ES-I3 (cell line): ENCODE results near the gene DIAPH3.

Source experiments
- H3K36me3 ChIP-seq: 2 replicates; pipeline ENCODE4 v1.6.1; 2013; ENCODE audit warnings: mild to moderate bottlenecking, low read length, control low read depth, moderate library complexity; ENCODE audit not compliant: insufficient read depth
- H3K4me1 ChIP-seq: 2 replicates; pipeline ENCODE4 v1.6.1; 2013; ENCODE audit warnings: mild to moderate bottlenecking, control low read depth, low read length; ENCODE audit not compliant: insufficient read depth
- H3K9ac ChIP-seq: 2 replicates; pipeline ENCODE4 v1.6.1; 2013; ENCODE audit warnings: low read depth, mild to moderate bottlenecking, low read length, moderate library complexity
- H3K9me3 ChIP-seq: 2 replicates; pipeline ENCODE4 v1.6.1; 2013; ENCODE audit warnings: mild to moderate bottlenecking, low read length, moderate library complexity; ENCODE audit not compliant: control insufficient read depth, insufficient read depth

Gene DIAPH3

DNA sequence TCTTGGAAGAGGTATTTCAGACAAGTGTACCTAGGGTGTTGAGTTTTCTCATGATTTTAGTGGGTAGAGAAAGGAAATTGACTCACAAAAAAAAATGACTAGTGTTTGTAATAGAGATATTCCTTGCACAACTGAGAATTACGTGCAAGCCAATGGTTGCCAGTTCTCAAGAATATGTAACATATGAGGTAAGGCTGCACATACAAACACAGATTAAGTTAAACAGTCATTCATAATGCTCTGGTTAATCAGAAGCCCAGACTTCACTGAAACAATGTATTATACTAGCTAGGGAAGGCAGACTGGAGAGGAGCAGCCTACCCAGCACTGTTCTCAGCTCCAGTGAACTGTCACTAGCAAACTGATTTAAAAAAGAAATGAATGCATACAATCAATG, 418.3 kb downstream of the DIAPH3 start:
- Histone ChIP-seq H3K4me1 (peaks cover 19% of the 10 kb centered on the region), H3K9ac (no peak overlapping the region), H3K9me3 (no peaks in the 10 kb centered on the region; the same call in 1 of the 2 replicates), H3K36me3 (no peaks in the 10 kb centered on the region)

- Histone ChIP-seq H3K4me1 (peaks cover 15% of the 10 kb centered on the region), H3K9me3 (no peaks in the 10 kb centered on the region; the same call in 1 of the 2 replicates), H3K36me3 (no peaks in the 10 kb centered on the region), H3K9ac (no peak overlapping the region)
Measured at GRCh38 chr13:59744747-59745391, 418.9 kb downstream of the DIAPH3 start.

GRCh38 chr13:59743195-59743594, 420.5 kb downstream of the DIAPH3 start:
- no peaks in the 10 kb centered on the region; the same call in 1 of the 2 replicates for H3K9me3 ChIP-seq
- no peak overlapping the region for H3K9ac ChIP-seq
- no peaks in the 10 kb centered on the region for H3K36me3 ChIP-seq
- peaks cover 13% of the 10 kb centered on the region for H3K4me1 ChIP-seq

DNA sequence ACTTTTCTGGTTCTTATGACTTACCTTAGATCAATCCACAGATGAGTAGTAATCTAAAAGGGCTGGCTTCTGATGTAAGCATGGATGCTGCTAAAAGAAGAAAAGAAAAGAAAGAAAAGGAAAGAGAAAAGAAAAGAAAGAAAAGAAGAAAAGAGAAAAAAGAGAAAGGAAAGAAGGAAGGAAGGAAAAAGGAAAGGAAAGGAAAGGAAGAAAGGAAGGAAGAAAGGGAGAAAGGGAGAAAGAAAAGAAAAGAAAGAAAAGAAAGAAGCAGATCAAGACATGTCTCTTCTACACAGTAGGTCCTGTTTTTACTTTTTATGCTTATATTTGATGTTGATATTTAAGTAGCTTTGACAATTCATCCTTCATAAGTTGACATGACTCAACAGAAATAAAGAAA, 421.3 kb downstream of the DIAPH3 start:
- Histone ChIP-seq H3K9me3 (no peaks in the 10 kb centered on the region; the same call in 1 of the 2 replicates), H3K4me1 (peaks cover 13% of the 10 kb centered on the region), H3K36me3 (no peaks in the 10 kb centered on the region), H3K9ac (no peak overlapping the region)

GRCh38 chr13:59738921-59739320, 424.8 kb downstream of the DIAPH3 start:
- Histone ChIP-seq H3K9ac (no peak overlapping the region), H3K9me3 (no peaks in the 10 kb centered on the region; the same call in 1 of the 2 replicates), H3K36me3 (no peaks in the 10 kb centered on the region)

DNA sequence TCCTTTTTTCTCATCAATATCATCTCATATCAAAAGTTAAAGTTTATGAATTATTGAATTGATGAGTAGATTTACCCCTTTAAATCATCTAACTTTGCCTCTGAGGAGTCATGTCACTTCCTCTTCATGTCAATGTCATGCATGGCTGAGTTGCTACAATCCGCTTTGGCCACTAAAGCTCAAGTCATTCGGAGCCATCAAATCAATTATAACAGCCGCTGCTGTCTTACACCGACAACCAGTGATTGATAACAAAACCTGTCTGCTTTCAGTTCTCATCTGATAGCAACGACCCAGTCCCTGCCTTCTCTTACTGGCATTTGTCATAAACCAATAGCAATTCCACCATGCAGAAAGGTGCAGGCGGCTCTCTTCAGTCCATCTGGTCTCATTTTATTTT, 429.3 kb downstream of the DIAPH3 start:
- H3K4me1 ChIP-seq, result peaks cover 3% of the 10 kb centered on the region; the same call in 1 of the 2 replicates
- no peaks in the 10 kb centered on the region for H3K36me3 ChIP-seq
- H3K9me3 ChIP-seq, result no peaks in the 10 kb centered on the region
- no peak overlapping the region for H3K9ac ChIP-seq

More at GRCh38 chr13:59738921-59739320, 424.8 kb downstream of the DIAPH3 start:
- H3K4me1 ChIP-seq, result peaks cover 10% of the 10 kb centered on the region

- Histone ChIP-seq H3K4me1 (peaks cover 3% of the 10 kb centered on the region; the same call in 1 of the 2 replicates), H3K9ac (no peak overlapping the region), H3K9me3 (no peaks in the 10 kb centered on the region), H3K36me3 (no peaks in the 10 kb centered on the region)
Measured at GRCh38 chr13:59733744-59734143, 430.0 kb downstream of the DIAPH3 start.

- Histone ChIP-seq H3K4me1 (peaks cover 3% of the 10 kb centered on the region; the same call in 1 of the 2 replicates), H3K9me3 (no peaks in the 10 kb centered on the region), H3K9ac (no peak overlapping the region), H3K36me3 (no peaks in the 10 kb centered on the region)
Measured at GRCh38 chr13:59730026-59730425, 433.7 kb downstream of the DIAPH3 start.

DNA sequence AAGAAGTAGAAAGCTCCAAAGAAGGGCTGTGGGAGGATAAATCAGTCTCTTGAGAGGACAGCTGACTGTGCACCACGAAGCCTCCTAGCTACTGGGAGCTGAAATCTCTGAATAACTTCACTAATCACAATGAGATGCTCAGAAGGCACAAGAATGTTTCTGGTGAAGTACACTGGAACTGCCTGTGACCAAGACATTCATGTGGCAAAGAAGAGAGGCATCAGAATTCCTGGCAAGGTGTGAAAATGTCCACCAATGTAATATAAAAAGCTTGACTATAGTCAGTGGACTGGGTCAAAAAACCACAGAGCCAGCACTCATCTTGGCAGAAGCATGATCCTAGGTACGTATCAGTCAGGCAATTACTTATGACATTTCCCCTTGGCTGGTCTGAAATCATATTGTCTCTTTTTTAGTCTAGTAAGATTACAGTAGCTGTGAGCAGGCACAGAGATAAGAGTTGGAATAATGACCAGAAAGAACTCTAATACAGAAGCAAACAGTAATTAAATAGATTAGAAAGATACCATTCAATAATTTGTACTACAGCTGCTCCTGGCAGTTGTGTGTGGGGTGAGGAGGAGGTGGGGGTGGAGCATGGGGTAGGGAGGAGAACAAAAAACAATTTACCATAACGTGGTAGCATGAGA, 434.7 kb downstream of the DIAPH3 start:
- H3K36me3 ChIP-seq, result no peaks in the 10 kb centered on the region
- no peaks in the 10 kb centered on the region for H3K9me3 ChIP-seq
- H3K9ac ChIP-seq, result no peak overlapping the region
- peaks cover 3% of the 10 kb centered on the region; the same call in 1 of the 2 replicates for H3K4me1 ChIP-seq

GRCh38 chr13:59721926-59722910, 441.5 kb downstream of the DIAPH3 start:
- H3K9ac ChIP-seq, result no peak overlapping the region
- H3K36me3 ChIP-seq, result no peaks in the 10 kb centered on the region
- no peaks in the 10 kb centered on the region for H3K9me3 ChIP-seq
- peaks cover 8% of the 10 kb centered on the region; the same call in 1 of the 2 replicates for H3K4me1 ChIP-seq

DNA sequence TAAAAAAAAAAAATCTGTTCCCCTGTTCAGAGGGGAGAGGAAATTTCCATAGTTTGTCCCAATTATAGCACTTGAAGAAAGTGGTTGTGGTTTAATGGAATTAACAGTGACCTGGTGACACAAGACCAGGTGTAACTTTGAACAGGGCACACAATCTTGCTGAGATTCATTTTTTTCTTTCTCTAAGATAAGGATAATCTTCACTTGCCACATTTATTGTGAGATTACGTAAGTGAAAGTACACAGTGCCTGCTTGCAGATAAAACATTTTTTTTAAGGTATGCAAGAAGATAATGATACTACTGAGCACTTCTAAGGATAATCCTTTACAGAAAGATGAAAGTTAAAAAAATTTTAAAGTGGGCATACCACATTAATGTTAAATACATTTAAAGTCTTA, 448.1 kb downstream of the DIAPH3 start:
- Histone ChIP-seq H3K4me1 (no peaks in the 10 kb centered on the region), H3K9me3 (no peaks in the 10 kb centered on the region), H3K9ac (no peak overlapping the region), H3K36me3 (no peaks in the 10 kb centered on the region)

DNA sequence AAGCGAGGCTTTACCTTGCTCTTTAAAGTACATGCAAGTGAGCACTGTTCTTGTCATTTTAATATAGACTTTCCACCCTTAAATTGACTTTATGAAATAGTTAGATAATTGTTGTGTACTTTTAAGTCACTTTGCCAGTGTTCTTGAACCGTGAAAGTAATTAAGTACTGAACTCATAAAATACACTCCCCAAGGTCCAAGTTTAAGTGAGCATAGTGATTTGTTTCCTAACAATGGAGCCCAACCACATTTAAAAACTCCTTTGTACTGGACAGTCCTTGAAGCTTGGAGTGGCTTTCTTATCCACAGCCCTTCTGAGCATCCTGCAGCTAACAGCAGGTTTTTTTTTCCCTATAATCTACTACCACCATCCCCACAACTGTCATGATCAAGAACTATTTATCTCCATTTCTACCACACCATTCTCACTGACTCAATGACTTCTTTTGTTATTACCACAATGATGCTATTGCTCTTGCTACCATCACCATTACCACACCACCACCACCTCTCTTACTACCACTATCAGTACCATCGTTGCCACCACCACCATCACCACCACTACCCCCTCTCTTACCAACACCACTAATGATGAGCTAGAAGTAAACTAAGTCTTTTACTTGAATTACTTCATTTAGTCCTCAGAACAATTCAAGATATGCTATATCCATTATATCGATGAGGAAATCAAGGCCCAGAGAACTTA, 452.6 kb downstream of the DIAPH3 start:
- Histone ChIP-seq H3K9me3 (no peaks in the 10 kb centered on the region), H3K4me1 (no peaks in the 10 kb centered on the region)

GRCh38 chr13:59710416-59710815, 453.3 kb downstream of the DIAPH3 start:
- Histone ChIP-seq H3K9ac (no peak overlapping the region), H3K36me3 (no peaks in the 10 kb centered on the region), H3K9me3 (no peaks in the 10 kb centered on the region), H3K4me1 (no peaks in the 10 kb centered on the region)

More for the DNA sequence above, 452.6 kb downstream of the DIAPH3 start:
- no peak overlapping the region for H3K9ac ChIP-seq
- H3K36me3 ChIP-seq, result no peaks in the 10 kb centered on the region
